HL-60 (cell line): ENCODE results near the gene P2RX6.

Experiments
- DNase-seq, 2 experiments: peaks; one replicate each; pipeline ENCODE4 v3.0.0-alpha.2; 2010 to 2020; ENCODE audit warnings: low read depth in 1 of 2, low spot score in 1 of 2
- H3K27ac ChIP-seq: fragments of 250-450 bp; sonication (Bioruptor Pico); replicated peaks from 2 replicates; pipeline ENCODE4 v1.5.1; 2020; ENCODE audit warnings: mild to moderate bottlenecking, moderate library complexity
- H3K27me3 ChIP-seq: fragments of 250-450 bp; sonication (Bioruptor Pico); 2 replicates; pipeline ENCODE4 v1.5.1; 2021; ENCODE audit warnings: mild to moderate bottlenecking, moderate library complexity; ENCODE audit not compliant: insufficient read depth, poor library complexity, severe bottlenecking
- H3K4me3 ChIP-seq: replicated peaks from 2 replicates; pipeline ENCODE4 v1.5.1; 2011; ENCODE audit warnings: mild to moderate bottlenecking, control low read depth, low read length; ENCODE audit not compliant: insufficient read depth
- CTCF ChIP-seq: IDR thresholded peaks from one replicate; pipeline ENCODE4 v1.5.1; 2011; ENCODE audit warnings: low read length, control low read depth, inconsistent platforms; ENCODE audit not compliant: insufficient read depth
- GABPA ChIP-seq: IDR thresholded peaks from 2 replicates; pipeline ENCODE4 v1.6.1; 2012; ENCODE audit warnings: low read depth
- POLR2AphosphoS5 ChIP-seq: IDR thresholded peaks from 2 replicates; pipeline ENCODE4 v1.6.1; 2012; ENCODE audit warnings: low read depth
- REST ChIP-seq: IDR thresholded peaks from 2 replicates; pipeline ENCODE4 v1.6.1; 2012; ENCODE audit warnings: low read depth; ENCODE audit not compliant: insufficient replicate concordance
- SPI1 ChIP-seq: IDR thresholded peaks from 2 replicates; pipeline ENCODE4 v1.6.1; 2012; ENCODE audit warnings: low read depth, mild to moderate bottlenecking, borderline replicate concordance

P2RX6 gene

GRCh38 chr22:21013657-21014201 is 1.2 kb upstream of the P2RX6 start:
- TF ChIP-seq GABPA (no peak), REST (peak; percentile 16)
- peaks cover 22% of the 10 kb centered on the region for H3K27me3 ChIP-seq
- peak overlapping the region; percentile 25 for H3K4me3 ChIP-seq
- no peak overlapping the region for H3K27ac ChIP-seq
- no peak for DNase-seq

- H3K4me3 ChIP-seq: peak overlapping the region; percentile 25
- no peak overlapping the region for H3K27ac ChIP-seq
- H3K27me3 ChIP-seq: peaks cover 24% of the 10 kb centered on the region
- TF ChIP-seq SPI1: no peak
- TF ChIP-seq POLR2AphosphoS5: no peak
- no peak for TF ChIP-seq REST
- TF ChIP-seq CTCF: no peak
- no peak for TF ChIP-seq GABPA
- DNase-seq: peak; percentile 40 to 81
Observed at GRCh38 chr22:21014202-21014725, 701 bp upstream of the P2RX6 start.

GRCh38 chr22:21015466-21016006 is 571 bp downstream of the P2RX6 start:
- Histone ChIP-seq H3K27me3 (peaks cover 24% of the 10 kb centered on the region), H3K4me3 (no peak overlapping the region), H3K27ac (no peak overlapping the region)
- TF ChIP-seq GABPA: no peak
- no peak for TF ChIP-seq SPI1
- TF ChIP-seq CTCF: no peak
- no peak for TF ChIP-seq POLR2AphosphoS5
- no peak for TF ChIP-seq REST
- no peak for DNase-seq
